ENCODE results near the gene KRT20.
"Not testable (repeated sequence)": the region's sequence is repeated elsewhere in the genome, so short reads cannot be mapped to it uniquely, and the experiment has no call there.

Gene KRT20

DNA sequence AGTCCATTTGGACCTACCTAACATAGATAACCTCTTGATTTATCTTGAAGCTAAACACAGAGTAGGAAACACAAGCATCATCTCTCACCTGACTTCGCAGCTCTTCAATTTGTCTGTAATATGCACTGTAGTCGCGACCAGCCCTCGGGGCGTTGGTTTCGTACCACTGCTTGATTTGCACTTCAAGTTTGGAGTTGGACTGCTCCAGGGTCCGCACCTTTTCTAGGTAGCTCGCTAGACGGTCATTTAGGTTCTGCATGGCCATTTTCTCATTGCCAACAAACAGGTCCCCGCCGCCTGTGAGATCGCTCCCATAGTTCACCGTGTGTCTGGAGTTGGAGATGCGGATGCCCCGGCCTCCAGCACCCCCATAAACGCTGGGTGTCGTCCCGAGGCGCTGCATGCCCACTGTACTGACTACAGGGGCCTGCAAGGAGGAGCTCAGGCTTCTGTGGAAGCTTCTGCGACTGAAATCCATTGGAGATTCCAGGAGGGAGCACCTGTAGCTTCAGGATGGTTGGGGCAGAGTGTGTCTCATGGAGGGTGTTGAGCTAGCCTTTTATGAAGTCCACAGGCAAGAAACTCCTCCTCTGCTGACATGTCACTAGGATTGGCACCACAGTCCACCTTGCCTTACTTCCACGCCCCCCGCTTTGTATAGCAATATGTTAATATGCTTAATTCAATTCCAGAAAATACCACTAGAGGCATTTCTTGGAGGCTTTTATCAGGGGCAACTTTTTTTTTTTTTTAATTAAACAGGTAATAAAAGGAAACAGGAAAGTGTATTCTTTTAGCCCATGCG is at the start of gene KRT20:
TSS of gene KRT20 (minus strand) at position 535 of the 805 bp plus-strand sequence. CDS start at position 478, 57 bp downstream.
- Histone ChIP-seq H3K9me3 (ENCODE audit: insufficient read depth, low read depth, low read length) (no peaks in the 10 kb centered on the region), H3K36me3 (ENCODE audit: insufficient read depth, low read depth, low read length) (no peaks in the 10 kb centered on the region), H3K9ac (ENCODE audit: low read depth, low read length) (no peak within 1 kb of the TSS), H3K4me1 (ENCODE audit: insufficient read depth, low read length) (no peaks in the 10 kb centered on the region), H3K27me3 (ENCODE audit: insufficient read depth, low read length) (no peaks in the 10 kb centered on the region), H3K27ac (ENCODE audit: low read length) (no peak within 1 kb of the TSS), H3K4me3 (ENCODE audit: low read length) (no peak within 1 kb of the TSS)

DNA sequence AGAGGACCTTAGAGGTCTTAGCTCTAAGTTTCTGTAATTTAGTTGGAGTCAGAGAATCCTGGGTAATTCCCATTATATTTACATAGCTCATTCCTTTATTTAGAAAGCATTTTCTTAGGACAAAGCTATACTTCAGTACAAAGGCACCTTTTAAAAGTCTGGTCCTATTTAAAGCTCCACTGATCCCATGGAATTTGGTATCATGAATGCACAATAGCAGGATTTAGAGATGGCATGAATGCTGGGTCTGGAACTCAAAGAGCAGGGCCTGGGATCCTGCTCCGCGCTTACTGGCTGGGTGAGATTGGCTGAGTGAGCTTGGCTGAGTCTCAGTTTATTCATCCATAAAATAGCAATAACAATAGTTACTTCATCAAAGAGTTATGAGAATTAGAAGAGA is 47.6 kb upstream of the KRT20 start:
- Histone ChIP-seq H3K4me3 (ENCODE audit: low read length) (no peak overlapping the region), H3K9ac (ENCODE audit: low read depth, low read length) (no peak overlapping the region), H3K27ac (ENCODE audit: low read length) (no peak overlapping the region), H3K27me3 (ENCODE audit: insufficient read depth, low read length) (no peaks in the 10 kb centered on the region), H3K4me1 (ENCODE audit: insufficient read depth, low read length) (peaks cover 7% of the 10 kb centered on the region; the same call in 1 of the 2 replicates), H3K36me3 (ENCODE audit: insufficient read depth, low read depth, low read length) (no peaks in the 10 kb centered on the region), H3K9me3 (ENCODE audit: insufficient read depth, low read depth, low read length) (no peaks in the 10 kb centered on the region)

DNA sequence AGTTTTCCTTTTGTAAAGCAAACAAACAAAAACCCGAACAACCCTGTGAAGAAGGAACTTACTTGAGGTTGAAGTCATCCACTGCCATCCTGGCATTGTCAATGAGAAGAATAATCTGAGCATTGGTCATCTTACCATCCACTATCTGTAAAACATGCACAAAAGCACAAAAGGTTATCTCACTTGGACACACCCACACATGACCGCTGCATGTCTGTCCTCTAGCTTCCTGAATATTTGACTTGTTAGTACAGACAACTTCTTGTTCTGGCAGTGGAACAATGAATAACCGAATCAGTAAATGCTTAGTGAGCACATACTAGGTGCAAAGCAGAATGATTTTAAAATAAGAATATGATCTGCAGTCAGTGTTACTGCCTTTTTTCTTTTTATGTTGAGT is 46.3 kb upstream of the KRT20 start:
- H3K9ac ChIP-seq (ENCODE audit: low read depth, low read length), result no peak overlapping the region
- no peak overlapping the region for H3K4me3 ChIP-seq (ENCODE audit: low read length)
- H3K4me1 ChIP-seq (ENCODE audit: insufficient read depth, low read length), result peaks cover 5% of the 10 kb centered on the region; the same call in 1 of the 2 replicates
- no peak overlapping the region for H3K27ac ChIP-seq (ENCODE audit: low read length)
- no peaks in the 10 kb centered on the region for H3K36me3 ChIP-seq (ENCODE audit: insufficient read depth, low read depth, low read length)
- no peaks in the 10 kb centered on the region for H3K27me3 ChIP-seq (ENCODE audit: insufficient read depth, low read length)
- H3K9me3 ChIP-seq (ENCODE audit: insufficient read depth, low read depth, low read length), result no peaks in the 10 kb centered on the region

GRCh38 chr17:40926341-40926740 is 41.3 kb upstream of the KRT20 start:
- Histone ChIP-seq H3K27ac (ENCODE audit: low read length) (no peak overlapping the region), H3K27me3 (ENCODE audit: insufficient read depth, low read length) (no peaks in the 10 kb centered on the region), H3K36me3 (ENCODE audit: insufficient read depth, low read depth, low read length) (no peaks in the 10 kb centered on the region), H3K9me3 (ENCODE audit: insufficient read depth, low read depth, low read length) (no peaks in the 10 kb centered on the region), H3K4me1 (ENCODE audit: insufficient read depth, low read length) (peaks cover 8% of the 10 kb centered on the region; the same call in 1 of the 2 replicates), H3K4me3 (ENCODE audit: low read length) (no peak overlapping the region), H3K9ac (ENCODE audit: low read depth, low read length) (no peak overlapping the region)

DNA sequence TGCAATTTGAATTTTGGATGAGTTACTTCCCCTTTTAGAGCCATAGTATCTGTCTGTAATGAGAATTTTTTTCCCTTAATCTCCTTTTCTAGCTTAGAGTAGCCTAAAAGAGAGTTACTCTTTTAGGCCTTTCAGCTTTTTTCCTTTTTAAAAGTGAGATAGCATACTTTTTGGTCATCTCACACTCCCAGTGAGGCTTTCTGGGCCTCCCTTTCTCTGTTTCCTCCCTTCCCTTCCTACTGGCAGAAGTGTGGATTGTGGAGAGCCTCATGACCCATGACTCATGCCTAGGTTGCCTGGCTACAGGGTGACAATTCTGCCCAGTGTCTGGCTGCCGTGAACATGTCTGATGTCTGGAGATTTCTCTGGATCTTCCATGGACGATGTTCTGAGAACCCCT is 37.2 kb upstream of the KRT20 start:
- Histone ChIP-seq H3K9me3 (ENCODE audit: insufficient read depth, low read depth, low read length) (no peaks in the 10 kb centered on the region), H3K27ac (ENCODE audit: low read length) (no peak overlapping the region), H3K9ac (ENCODE audit: low read depth, low read length) (no peak overlapping the region), H3K4me1 (ENCODE audit: insufficient read depth, low read length) (peaks cover 8% of the 10 kb centered on the region; the same call in 1 of the 2 replicates), H3K4me3 (ENCODE audit: low read length) (no peak overlapping the region), H3K27me3 (ENCODE audit: insufficient read depth, low read length) (no peaks in the 10 kb centered on the region), H3K36me3 (ENCODE audit: insufficient read depth, low read depth, low read length) (no peaks in the 10 kb centered on the region)

GRCh38 chr17:40921026-40921425 is 36.0 kb upstream of the KRT20 start:
- H3K4me1 ChIP-seq (ENCODE audit: insufficient read depth, low read length), result peaks cover under 1% of the 10 kb centered on the region; the same call in 1 of the 2 replicates
- H3K4me3 ChIP-seq (ENCODE audit: low read length), result no peak overlapping the region
- no peaks in the 10 kb centered on the region for H3K36me3 ChIP-seq (ENCODE audit: insufficient read depth, low read depth, low read length)
- H3K27me3 ChIP-seq (ENCODE audit: insufficient read depth, low read length), result no peaks in the 10 kb centered on the region
- no peak overlapping the region for H3K27ac ChIP-seq (ENCODE audit: low read length)
- no peaks in the 10 kb centered on the region for H3K9me3 ChIP-seq (ENCODE audit: insufficient read depth, low read depth, low read length)
- H3K9ac ChIP-seq (ENCODE audit: low read depth, low read length), result no peak overlapping the region

DNA sequence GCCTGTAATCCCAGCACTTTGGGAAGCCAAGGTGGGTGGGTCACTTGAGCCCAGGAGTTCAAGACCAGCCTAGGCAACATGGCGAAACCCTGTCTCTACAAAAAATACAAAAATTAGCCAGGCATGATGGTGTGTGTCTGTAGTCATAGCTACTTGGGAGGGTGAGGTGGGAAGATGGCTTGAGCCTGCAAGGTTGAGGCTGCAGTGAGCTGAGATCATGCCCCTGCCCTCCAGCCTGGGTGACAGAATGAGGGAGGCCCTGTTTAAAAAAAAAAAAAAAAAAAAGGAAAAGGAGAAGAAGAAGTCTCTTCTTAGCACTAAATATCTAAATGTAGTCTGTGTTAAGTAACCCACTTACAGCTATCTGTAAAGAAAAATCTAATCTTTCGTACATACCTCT is 32.1 kb upstream of the KRT20 start:
- not testable (repeated sequence) for H3K9ac ChIP-seq (ENCODE audit: low read depth, low read length); H3K27ac ChIP-seq (ENCODE audit: low read length); H3K27me3 ChIP-seq (ENCODE audit: insufficient read depth, low read length); H3K36me3 ChIP-seq (ENCODE audit: insufficient read depth, low read depth, low read length); H3K4me3 ChIP-seq (ENCODE audit: low read length); H3K9me3 ChIP-seq (ENCODE audit: insufficient read depth, low read depth, low read length); H3K4me1 ChIP-seq (ENCODE audit: insufficient read depth, low read length)

- H3K4me1 ChIP-seq (ENCODE audit: insufficient read depth, low read length), result no peaks in the 10 kb centered on the region
- no peak overlapping the region for H3K27ac ChIP-seq (ENCODE audit: low read length)
- H3K36me3 ChIP-seq (ENCODE audit: insufficient read depth, low read depth, low read length), result no peaks in the 10 kb centered on the region
- H3K9me3 ChIP-seq (ENCODE audit: insufficient read depth, low read depth, low read length), result no peaks in the 10 kb centered on the region
- no peak overlapping the region for H3K4me3 ChIP-seq (ENCODE audit: low read length)
- no peak overlapping the region for H3K9ac ChIP-seq (ENCODE audit: low read depth, low read length)
- H3K27me3 ChIP-seq (ENCODE audit: insufficient read depth, low read length), result no peaks in the 10 kb centered on the region
Observed at GRCh38 chr17:40916366-40916765, 31.3 kb upstream of the KRT20 start.

GRCh38 chr17:40915721-40916256 is 30.7 kb upstream of the KRT20 start:
- Histone ChIP-seq H3K27me3 (ENCODE audit: insufficient read depth, low read length) (no peaks in the 10 kb centered on the region), H3K4me3 (ENCODE audit: low read length) (no peak overlapping the region), H3K9me3 (ENCODE audit: insufficient read depth, low read depth, low read length) (no peaks in the 10 kb centered on the region), H3K9ac (ENCODE audit: low read depth, low read length) (no peak overlapping the region), H3K4me1 (ENCODE audit: insufficient read depth, low read length) (no peaks in the 10 kb centered on the region), H3K27ac (ENCODE audit: low read length) (no peak overlapping the region), H3K36me3 (ENCODE audit: insufficient read depth, low read depth, low read length) (no peaks in the 10 kb centered on the region)

- Histone ChIP-seq H3K4me1 (ENCODE audit: insufficient read depth, low read length) (no peaks in the 10 kb centered on the region), H3K27ac (ENCODE audit: low read length) (no peak overlapping the region), H3K36me3 (ENCODE audit: insufficient read depth, low read depth, low read length) (no peaks in the 10 kb centered on the region), H3K9ac (ENCODE audit: low read depth, low read length) (no peak overlapping the region), H3K9me3 (ENCODE audit: insufficient read depth, low read depth, low read length) (no peaks in the 10 kb centered on the region), H3K27me3 (ENCODE audit: insufficient read depth, low read length) (no peaks in the 10 kb centered on the region), H3K4me3 (ENCODE audit: low read length) (no peak overlapping the region)
Observed at GRCh38 chr17:40915199-40915661, 30.2 kb upstream of the KRT20 start.

- Histone ChIP-seq H3K4me3 (ENCODE audit: low read length) (no peak overlapping the region), H3K36me3 (ENCODE audit: insufficient read depth, low read depth, low read length) (no peaks in the 10 kb centered on the region), H3K9me3 (ENCODE audit: insufficient read depth, low read depth, low read length) (no peaks in the 10 kb centered on the region), H3K27ac (ENCODE audit: low read length) (no peak overlapping the region), H3K4me1 (ENCODE audit: insufficient read depth, low read length) (no peaks in the 10 kb centered on the region), H3K27me3 (ENCODE audit: insufficient read depth, low read length) (no peaks in the 10 kb centered on the region), H3K9ac (ENCODE audit: low read depth, low read length) (no peak overlapping the region)
Observed at GRCh38 chr17:40914075-40914855, 29.2 kb upstream of the KRT20 start.

Data from iPS-20b (cell line).